22Rv1 (cell line): Measurements from ENCODE around the gene ARID1B.

Experiments
- H3K27ac ChIP-seq: fragments of 450-650 bp; 2 replicates; pipeline ENCODE4 v1.5.1; 2017
- ZFX ChIP-seq: fragments of 450-650 bp; IDR thresholded peaks from 2 replicates; pipeline ENCODE4 v1.6.1; 2017; ENCODE audit warnings: antibody characterized with exemption, borderline replicate concordance
- TF ChIP-seq, protein P1 (sequence below): fragments of 450-650 bp; IDR thresholded peaks from 2 replicates; pipeline ENCODE4 v1.5.1; 2017; ENCODE audit warnings: mild to moderate bottlenecking

ARID1B gene

DNA sequence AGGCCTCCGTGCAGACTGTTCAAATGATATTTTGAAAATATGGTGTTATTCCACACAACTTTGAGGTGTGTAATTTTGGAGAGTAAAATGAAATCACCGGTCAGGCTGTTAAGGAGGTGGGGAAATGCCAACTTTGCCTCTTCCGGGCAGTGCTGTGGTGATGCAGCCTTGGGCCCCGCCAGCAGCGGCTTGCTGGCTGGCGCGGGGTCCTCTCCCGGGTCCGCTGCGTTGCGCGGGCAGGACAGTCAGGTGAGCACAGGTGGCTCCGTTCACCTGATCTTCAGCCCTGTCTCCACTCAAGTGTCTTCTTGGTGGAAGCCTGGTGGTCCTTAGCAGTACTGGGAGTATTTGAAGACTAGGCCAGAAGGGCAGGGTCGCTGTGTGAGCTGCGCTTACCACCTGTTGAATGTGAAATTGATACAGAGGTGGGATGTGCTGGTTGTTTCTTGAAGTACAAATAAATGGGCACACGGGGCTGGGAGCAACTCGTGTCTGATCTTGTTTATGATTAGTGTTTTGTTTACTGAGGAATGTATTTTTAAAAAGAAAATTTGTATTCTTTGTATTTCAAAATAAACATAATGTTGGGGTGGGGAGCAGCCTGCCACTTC lies 184.2 kb downstream of the ARID1B start:
- no peak overlapping the region for H3K27ac ChIP-seq
- TF ChIP-seq ZFX = no peak
- TF ChIP-seq, protein P1, sequence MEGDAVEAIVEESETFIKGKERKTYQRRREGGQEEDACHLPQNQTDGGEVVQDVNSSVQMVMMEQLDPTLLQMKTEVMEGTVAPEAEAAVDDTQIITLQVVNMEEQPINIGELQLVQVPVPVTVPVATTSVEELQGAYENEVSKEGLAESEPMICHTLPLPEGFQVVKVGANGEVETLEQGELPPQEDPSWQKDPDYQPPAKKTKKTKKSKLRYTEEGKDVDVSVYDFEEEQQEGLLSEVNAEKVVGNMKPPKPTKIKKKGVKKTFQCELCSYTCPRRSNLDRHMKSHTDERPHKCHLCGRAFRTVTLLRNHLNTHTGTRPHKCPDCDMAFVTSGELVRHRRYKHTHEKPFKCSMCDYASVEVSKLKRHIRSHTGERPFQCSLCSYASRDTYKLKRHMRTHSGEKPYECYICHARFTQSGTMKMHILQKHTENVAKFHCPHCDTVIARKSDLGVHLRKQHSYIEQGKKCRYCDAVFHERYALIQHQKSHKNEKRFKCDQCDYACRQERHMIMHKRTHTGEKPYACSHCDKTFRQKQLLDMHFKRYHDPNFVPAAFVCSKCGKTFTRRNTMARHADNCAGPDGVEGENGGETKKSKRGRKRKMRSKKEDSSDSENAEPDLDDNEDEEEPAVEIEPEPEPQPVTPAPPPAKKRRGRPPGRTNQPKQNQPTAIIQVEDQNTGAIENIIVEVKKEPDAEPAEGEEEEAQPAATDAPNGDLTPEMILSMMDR = no peak

DNA sequence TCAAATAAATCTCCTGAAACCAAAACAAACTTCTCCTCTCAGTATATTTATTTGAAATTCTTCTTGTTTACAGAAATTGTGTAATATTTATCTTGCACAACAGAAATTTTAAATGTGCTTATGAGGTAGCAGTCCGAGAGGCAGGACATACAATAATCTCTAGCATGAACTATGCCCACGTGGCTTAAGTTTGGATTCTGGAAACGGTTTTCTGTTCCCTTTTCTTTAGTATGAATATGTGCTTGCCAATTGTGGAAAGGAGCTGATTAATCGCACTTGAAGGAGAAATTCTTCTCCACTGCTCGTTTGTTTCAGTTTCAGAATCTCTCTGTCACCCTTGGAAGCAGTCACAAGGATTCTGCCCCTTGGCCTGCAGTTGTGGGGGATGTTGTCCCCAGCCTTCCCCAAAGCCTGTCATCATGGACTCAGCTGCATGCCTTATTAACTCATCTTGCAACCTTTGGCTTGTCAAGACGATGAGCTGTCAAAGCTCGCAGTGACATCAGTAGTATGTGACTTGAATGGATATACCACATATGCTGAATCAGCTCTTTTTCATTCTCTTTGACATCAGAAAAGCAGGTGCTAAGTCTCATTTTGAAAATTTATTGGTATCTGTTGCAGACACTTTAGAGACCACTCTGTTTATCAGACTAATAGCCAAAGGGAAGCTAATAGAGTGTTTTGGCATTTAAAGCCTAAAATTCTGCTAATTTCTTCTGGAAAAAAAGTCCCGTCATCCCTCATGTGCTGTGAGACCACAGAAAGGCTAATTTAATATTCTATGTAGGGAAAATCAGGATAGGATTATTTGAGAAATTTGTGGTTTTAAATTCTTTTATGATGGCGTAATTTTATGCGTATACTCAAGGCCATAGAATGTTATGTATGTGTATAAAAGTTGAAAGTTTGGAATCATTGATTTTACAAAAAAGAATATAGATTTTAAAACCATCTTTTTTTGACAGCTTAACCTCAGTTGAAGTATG lies 186.8 kb downstream of the ARID1B start:
- TF ChIP-seq ZFX = no peak
- TF ChIP-seq, protein P1 = no peak
- 0 out of 2 replicates have a peak overlapping the region, but pooled peaks have one; percentile 22 for H3K27ac ChIP-seq

GRCh38 chr6:156967852-156968251 lies 190.7 kb downstream of the ARID1B start:
- H3K27ac ChIP-seq = no peak overlapping the region

DNA sequence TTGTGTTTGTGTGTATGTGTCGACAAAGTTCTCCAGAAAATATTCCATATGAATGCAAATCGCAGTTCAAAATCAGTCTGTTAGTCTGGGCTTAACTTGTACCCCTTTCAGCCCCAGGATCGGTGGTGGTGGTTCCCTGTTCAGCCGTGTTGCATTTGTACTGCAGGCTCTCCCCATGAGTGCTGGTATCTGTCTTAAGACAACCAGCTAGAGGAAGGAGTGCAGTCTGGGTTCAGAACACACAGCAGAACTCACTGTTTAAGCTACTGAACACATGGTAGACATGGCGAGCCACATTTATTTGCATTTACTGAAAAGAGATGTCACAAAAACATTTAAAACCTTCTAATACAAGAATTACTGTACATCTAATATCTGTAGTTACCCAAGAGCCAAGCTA lies 192.1 kb downstream of the ARID1B start:
- no peak overlapping the region for H3K27ac ChIP-seq

More at GRCh38 chr6:156967852-156968251, 190.7 kb downstream of the ARID1B start:
- no peak for TF ChIP-seq ZFX
- TF ChIP-seq, protein P1 = no peak

DNA sequence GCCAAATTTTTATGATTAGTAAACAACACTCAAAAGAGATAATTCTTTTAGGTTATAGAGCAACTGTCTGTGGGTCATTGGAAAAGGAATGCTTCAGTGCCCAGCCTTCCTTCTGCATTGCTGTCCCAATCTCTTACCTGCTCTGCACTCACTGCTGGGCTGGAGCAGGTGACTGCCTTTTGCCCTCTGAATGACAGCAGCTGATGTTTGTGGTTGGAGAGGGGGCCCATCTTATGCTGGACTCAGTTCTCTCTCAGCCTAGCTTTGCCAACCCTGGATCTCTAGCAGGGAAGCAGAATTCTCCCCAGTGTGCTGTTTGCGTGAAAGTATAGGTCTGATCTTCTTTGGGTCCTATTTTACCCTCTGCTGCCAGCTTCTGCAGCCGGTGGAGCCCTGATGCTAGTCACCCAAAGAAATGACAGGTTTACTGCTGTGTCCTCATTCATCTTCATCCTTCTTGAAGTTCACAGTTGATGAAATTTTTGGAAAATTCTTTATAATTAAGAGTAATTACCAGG lies 193.5 kb downstream of the ARID1B start:
- H3K27ac ChIP-seq = no peak overlapping the region
- no peak for TF ChIP-seq ZFX
- TF ChIP-seq, protein P1 = no peak

More for the DNA sequence above, 192.1 kb downstream of the ARID1B start:
- no peak for TF ChIP-seq ZFX

- no peak for TF ChIP-seq ZFX
- TF ChIP-seq, protein P1 = no peak
- no peak overlapping the region for H3K27ac ChIP-seq
These were observed 194.1 kb downstream of the ARID1B start for GRCh38 chr6:156971153-156971885.

DNA sequence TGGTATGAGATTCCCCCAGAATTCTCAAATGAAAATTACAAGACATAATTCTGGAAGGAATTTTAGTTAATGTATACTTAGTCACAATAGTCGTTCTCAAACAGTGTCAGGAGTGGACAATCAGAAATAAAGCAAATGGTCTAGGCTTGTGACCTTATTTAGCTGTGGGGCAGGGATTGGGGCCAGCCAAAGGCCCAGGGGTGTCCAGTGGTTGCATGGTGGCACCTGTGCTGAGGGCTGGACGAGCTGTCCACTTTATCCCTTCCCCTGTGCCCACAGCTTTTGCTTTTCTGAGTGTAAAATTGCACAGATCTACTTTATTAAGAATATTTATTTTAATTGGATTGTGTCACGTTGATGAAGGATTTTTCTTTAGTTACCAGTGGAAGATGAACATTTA lies 195.0 kb downstream of the ARID1B start:
- TF ChIP-seq ZFX = no peak
- TF ChIP-seq, protein P1 = no peak
- H3K27ac ChIP-seq = no peak overlapping the region
